ENCODE measurements around the gene HLA-DOA. TPM values are rescaled to one million over a fixed set of nuclear protein-coding genes. Genes with fewer than 3 reads are reported as not detected.
A peak's percentile ranks its signal among the peaks of the same experiment; 100 is the strongest.

Gene HLA-DOA
- total and polyA plus RNA-seq, 3 experiments from 2014 or later = 6.7 to 12.0 (median 6.9) TPM

- no peaks in the 10 kb centered on the region for H3K36me3 Mint-ChIP-seq
- no peaks in the 10 kb centered on the region for H3K27me3 ChIP-seq (ENCODE audit: insufficient read depth, low read length, poor library complexity, severe bottlenecking)
- no peaks in the 10 kb centered on the region for H3K4me1 Mint-ChIP-seq
- H3K4me1 ChIP-seq (ENCODE audit: insufficient read depth, low read length) = no peaks in the 10 kb centered on the region
- H3K27ac Mint-ChIP-seq = no peak overlapping the region
- H3K4me3 Mint-ChIP-seq = no peak overlapping the region
- no peak overlapping the region for H3K4me3 ChIP-seq (ENCODE audit: low read length)
- DNase-seq = no peak
- H3K9me3 Mint-ChIP-seq = no peaks in the 10 kb centered on the region
- POLR2A ChIA-PET = no interaction called here
- no peak overlapping the region for H3K27ac ChIP-seq (ENCODE audit: low read depth, low read length)
- CTCF ChIA-PET = interaction anchor here (1.1 kb wide), 1 partner anchor 59 kb away, joined by 4 read pairs; no protein-coding TSS in a partner anchor
- peaks cover 3 to 19% of the 10 kb centered on the region in 2 donors for H3K27me3 Mint-ChIP-seq
- no peaks in the 10 kb centered on the region for H3K9me3 ChIP-seq (ENCODE audit: low read length)
- no peaks in the 10 kb centered on the region for H3K36me3 ChIP-seq (ENCODE audit: insufficient read depth, low read length)
Measured at GRCh38 chr6:32991972-32992371, 17.4 kb downstream of the HLA-DOA start.

GRCh38 chr6:32989368-32989767 lies 20.0 kb downstream of the HLA-DOA start:
- H3K4me3 ChIP-seq (ENCODE audit: low read length) = no peak overlapping the region
- CTCF ChIA-PET = interaction anchor here (1.5 to 9.6 kb wide), 3 partner anchors 35 to 104 kb away, joined by 3 to 162 read pairs (median 161); partner anchors contain the start of gene HLA-DMA
- peak overlapping the region in 3 of 8 donors; percentile 53 to 72 (median 58) for H3K27ac Mint-ChIP-seq
- H3K27me3 Mint-ChIP-seq = peaks cover 1 to 7% of the 10 kb centered on the region in 2 donors
- H3K9me3 Mint-ChIP-seq = no peaks in the 10 kb centered on the region
- no peaks in the 10 kb centered on the region for H3K36me3 ChIP-seq (ENCODE audit: insufficient read depth, low read length)
- H3K27me3 ChIP-seq (ENCODE audit: insufficient read depth, low read length, poor library complexity, severe bottlenecking) = no peaks in the 10 kb centered on the region
- no peak for DNase-seq
- POLR2A ChIA-PET = interaction anchor here (1.2 kb wide), 1 partner anchor 22 kb away, joined by 3 read pairs; no protein-coding TSS in a partner anchor
- H3K4me1 Mint-ChIP-seq = peaks cover 4 to 5% (median 5%) of the 10 kb centered on the region in 3 donors
- H3K27ac ChIP-seq (ENCODE audit: low read depth, low read length) = no peak overlapping the region
- no peak overlapping the region for H3K4me3 Mint-ChIP-seq
- no peaks in the 10 kb centered on the region for H3K36me3 Mint-ChIP-seq
- peaks cover 6% of the 10 kb centered on the region for H3K4me1 ChIP-seq (ENCODE audit: insufficient read depth, low read length)
- no peaks in the 10 kb centered on the region for H3K9me3 ChIP-seq (ENCODE audit: low read length)

DNA sequence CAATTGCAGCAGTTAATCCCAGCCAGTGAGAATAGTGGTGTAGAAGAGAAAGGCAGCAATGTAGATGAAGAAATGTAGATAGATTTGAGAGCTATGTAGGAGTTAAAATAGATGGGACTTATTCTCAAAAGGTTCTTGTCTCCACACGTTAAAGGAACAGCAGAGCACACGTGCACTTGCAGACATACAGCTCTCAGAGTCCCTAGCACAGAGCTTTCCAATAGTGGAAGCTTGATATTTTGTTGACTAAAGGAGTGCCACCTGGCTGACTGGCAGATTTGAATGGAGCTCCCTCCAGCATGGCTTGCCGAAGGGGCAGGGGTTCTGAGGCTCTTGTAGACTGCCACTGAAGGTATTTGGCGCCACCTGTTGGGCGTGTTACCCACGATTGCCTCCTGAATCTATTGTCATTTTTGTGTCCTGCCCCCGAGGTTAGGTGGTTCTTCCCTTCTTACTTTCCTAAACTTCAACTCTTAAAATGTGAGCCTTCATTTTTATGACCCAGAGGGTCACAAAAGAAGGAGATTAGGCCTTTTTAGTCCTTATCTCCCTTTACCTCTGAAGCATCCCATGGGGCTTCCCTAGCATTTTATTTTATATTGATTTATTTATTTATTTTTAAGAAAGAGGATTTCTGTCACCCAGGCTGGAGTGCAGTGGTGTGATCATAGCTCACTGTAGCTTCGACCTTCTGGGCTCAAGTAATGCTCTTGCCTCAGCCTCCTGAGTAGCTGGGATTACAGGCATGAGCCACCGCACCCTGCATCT lies 24.6 kb downstream of the HLA-DOA start:
- H3K27me3 ChIP-seq (ENCODE audit: insufficient read depth, low read length, poor library complexity, severe bottlenecking) = no peaks in the 10 kb centered on the region
- peak overlapping the region; percentile 15 to 90 (median 46) for H3K27ac Mint-ChIP-seq
- peak; percentile 77 to 93 (median 83) for DNase-seq
- H3K36me3 ChIP-seq (ENCODE audit: insufficient read depth, low read length) = peaks cover 21% of the 10 kb centered on the region
- H3K4me3 ChIP-seq (ENCODE audit: low read length) = no peak overlapping the region
- no peak overlapping the region for H3K27ac ChIP-seq (ENCODE audit: low read depth, low read length)
- POLR2A ChIA-PET = interaction anchor here (0.8 to 3.9 kb wide), 11 partner anchors 10 to 127 kb away, joined by 3 to 62 read pairs (median 3); no protein-coding TSS in a partner anchor
- CTCF ChIA-PET = interaction anchor here (0.7 to 9.6 kb wide), 42 partner anchors 9 to 264 kb away, joined by 3 to 248 read pairs (median 6); partner anchors contain the start of genes BRD2, HLA-DMA, HLA-DMB and HLA-DPB1
- peaks cover 11 to 35% (median 29%) of the 10 kb centered on the region in 3 donors for H3K4me1 Mint-ChIP-seq
- peaks cover 11% of the 10 kb centered on the region for H3K4me1 ChIP-seq (ENCODE audit: insufficient read depth, low read length)
- no peaks in the 10 kb centered on the region for H3K9me3 Mint-ChIP-seq
- no peaks in the 10 kb centered on the region for H3K9me3 ChIP-seq (ENCODE audit: low read length)
- no peaks in the 10 kb centered on the region for H3K27me3 Mint-ChIP-seq
- H3K4me3 Mint-ChIP-seq = no peak overlapping the region
- peaks cover 0 to 25% (median 5%) of the 10 kb centered on the region in 3 donors for H3K36me3 Mint-ChIP-seq

DNA sequence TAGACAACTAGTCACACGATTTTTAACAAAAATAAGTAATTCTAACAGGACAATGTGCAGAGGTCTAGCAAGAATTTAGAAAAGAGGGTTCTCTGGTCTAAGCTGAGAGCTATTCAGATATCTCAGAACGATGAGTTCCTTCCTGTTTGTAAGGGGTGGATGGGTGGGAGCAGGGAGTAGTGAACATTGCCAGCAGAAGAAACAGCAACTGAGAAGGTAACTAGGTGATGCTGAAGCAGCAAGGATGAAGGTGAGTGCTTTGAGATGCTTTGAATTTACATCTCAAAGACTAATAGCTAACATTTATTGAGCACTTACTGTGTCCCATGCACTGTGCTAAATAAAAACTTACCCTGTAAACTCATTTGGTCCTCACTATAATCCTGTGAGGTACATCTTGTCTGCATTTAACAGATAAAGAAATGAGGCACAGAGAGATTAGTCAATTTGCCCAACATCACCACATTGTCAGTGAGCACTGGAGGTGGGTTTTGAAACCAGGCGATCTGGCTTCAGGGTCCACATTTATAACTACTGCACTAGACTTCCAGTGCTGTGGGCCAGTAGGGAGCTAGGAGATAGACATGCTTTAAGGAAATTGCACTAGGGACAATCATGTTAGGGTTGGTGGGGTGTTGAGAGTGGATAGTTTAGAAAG lies 25.3 kb downstream of the HLA-DOA start:
- CTCF ChIA-PET = interaction anchor here (0.7 to 9.6 kb wide), 43 partner anchors 9 to 264 kb away, joined by 3 to 248 read pairs (median 6); partner anchors contain the start of genes BRD2, HLA-DMA, HLA-DMB and HLA-DPB1
- DNase-seq = no peak
- Histone ChIP-seq H3K4me1 (ENCODE audit: insufficient read depth, low read length) (peaks cover 11% of the 10 kb centered on the region), H3K27me3 (ENCODE audit: insufficient read depth, low read length, poor library complexity, severe bottlenecking) (no peaks in the 10 kb centered on the region), H3K27ac (ENCODE audit: low read depth, low read length) (no peak overlapping the region), H3K36me3 (ENCODE audit: insufficient read depth, low read length) (peaks cover 28% of the 10 kb centered on the region), H3K9me3 (ENCODE audit: low read length) (no peaks in the 10 kb centered on the region), H3K4me3 (ENCODE audit: low read length) (no peak overlapping the region)
- no peak overlapping the region for H3K4me3 Mint-ChIP-seq
- POLR2A ChIA-PET = interaction anchor here (0.8 to 3.9 kb wide), 11 partner anchors 9 to 127 kb away, joined by 3 to 62 read pairs (median 3); no protein-coding TSS in a partner anchor
- peaks cover 13 to 40% (median 33%) of the 10 kb centered on the region in 3 donors for H3K4me1 Mint-ChIP-seq
- H3K27ac Mint-ChIP-seq = peak overlapping the region; percentile 15 to 90 (median 70)
- H3K9me3 Mint-ChIP-seq = no peaks in the 10 kb centered on the region
- no peaks in the 10 kb centered on the region for H3K27me3 Mint-ChIP-seq
- peaks cover 0 to 32% (median 5%) of the 10 kb centered on the region in 3 donors for H3K36me3 Mint-ChIP-seq

- ChIA-PET POLR2A (interaction anchor here (1.2 to 3.9 kb wide), 3 partner anchors 11 to 49 kb away, joined by 3 to 62 read pairs (median 13); no protein-coding TSS in a partner anchor), CTCF (interaction anchor here (0.8 to 9.6 kb wide), 13 partner anchors 15 to 145 kb away, joined by 3 to 248 read pairs (median 21); partner anchors contain the start of genes BRD2, HLA-DMA, HLA-DMB and TAP1)
- Mint-ChIP-seq H3K27ac (peak overlapping the region; percentile 6 to 91 (median 70)), H3K4me3 (no peak overlapping the region), H3K4me1 (peaks cover 15 to 46% (median 33%) of the 10 kb centered on the region in 3 donors), H3K27me3 (no peaks in the 10 kb centered on the region), H3K36me3 (peaks cover 0 to 39% (median 6%) of the 10 kb centered on the region in 3 donors), H3K9me3 (no peaks in the 10 kb centered on the region)
- Histone ChIP-seq H3K36me3 (ENCODE audit: insufficient read depth, low read length) (peaks cover 34% of the 10 kb centered on the region), H3K27ac (ENCODE audit: low read depth, low read length) (no peak overlapping the region), H3K27me3 (ENCODE audit: insufficient read depth, low read length, poor library complexity, severe bottlenecking) (no peaks in the 10 kb centered on the region), H3K4me1 (ENCODE audit: insufficient read depth, low read length) (peaks cover 13% of the 10 kb centered on the region), H3K4me3 (ENCODE audit: low read length) (no peak overlapping the region), H3K9me3 (ENCODE audit: low read length) (no peaks in the 10 kb centered on the region)
- DNase-seq = no peak
Measured at GRCh38 chr6:32983493-32983848, 25.9 kb downstream of the HLA-DOA start.

DNA sequence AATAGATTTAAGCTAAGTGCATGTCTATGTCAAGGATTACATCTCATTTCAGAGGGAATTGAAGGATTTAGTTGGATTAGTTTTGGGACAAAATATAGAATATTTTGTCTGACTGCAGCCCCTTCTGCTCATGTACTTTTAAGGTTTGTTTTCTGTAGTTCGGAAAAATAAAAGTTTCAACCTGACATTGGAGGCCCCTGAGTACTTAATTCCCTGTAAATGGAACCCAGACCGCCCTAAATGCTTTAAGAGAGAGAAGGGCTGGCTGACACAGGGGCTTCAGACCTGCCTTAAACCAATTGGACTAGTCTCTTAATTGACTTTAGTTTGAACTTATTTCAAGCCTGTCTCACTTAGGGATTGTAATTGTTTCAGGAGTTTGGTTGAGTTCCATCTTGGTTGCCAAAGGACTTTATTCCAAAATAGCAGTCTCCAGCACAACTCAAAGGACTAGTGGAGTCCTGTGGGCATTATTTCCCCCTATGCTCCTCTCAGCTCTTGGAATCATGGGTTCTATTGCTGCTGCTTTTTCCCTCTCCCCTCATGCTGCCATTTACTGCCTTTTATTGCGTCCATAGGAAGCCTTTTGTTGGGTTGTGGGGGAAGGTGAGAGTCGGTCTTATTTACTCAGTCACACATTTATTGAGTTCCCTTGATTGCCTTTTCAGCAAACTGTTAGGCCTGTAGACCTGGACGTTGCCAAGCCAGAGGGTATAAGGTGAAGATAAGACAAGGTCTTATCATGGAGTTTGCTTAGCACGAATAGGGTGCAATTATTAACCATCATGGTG lies 26.5 kb downstream of the HLA-DOA start:
- H3K9me3 ChIP-seq (ENCODE audit: low read length) = no peaks in the 10 kb centered on the region
- peaks cover 18% of the 10 kb centered on the region for H3K4me1 ChIP-seq (ENCODE audit: insufficient read depth, low read length)
- peaks cover 3 to 44% (median 7%) of the 10 kb centered on the region in 3 donors for H3K36me3 Mint-ChIP-seq
- H3K4me3 Mint-ChIP-seq = no peak overlapping the region
- ChIA-PET CTCF (interaction anchor here (1.2 to 9.6 kb wide), 9 partner anchors 14 to 144 kb away, joined by 4 to 248 read pairs (median 63); partner anchors contain the start of genes BRD2, HLA-DMA, HLA-DMB and TAP2), POLR2A (interaction anchor here (0.6 to 3.9 kb wide), 4 partner anchors 11 to 41 kb away, joined by 4 to 62 read pairs (median 24); no protein-coding TSS in a partner anchor)
- peaks cover 40% of the 10 kb centered on the region for H3K36me3 ChIP-seq (ENCODE audit: insufficient read depth, low read length)
- no peak for DNase-seq
- no peaks in the 10 kb centered on the region for H3K27me3 Mint-ChIP-seq
- H3K27ac Mint-ChIP-seq = peak overlapping the region; percentile 4 to 74 (median 55)
- H3K4me1 Mint-ChIP-seq = peaks cover 20 to 52% (median 37%) of the 10 kb centered on the region in 3 donors
- no peak overlapping the region for H3K27ac ChIP-seq (ENCODE audit: low read depth, low read length)
- H3K9me3 Mint-ChIP-seq = no peaks in the 10 kb centered on the region
- H3K27me3 ChIP-seq (ENCODE audit: insufficient read depth, low read length, poor library complexity, severe bottlenecking) = no peaks in the 10 kb centered on the region
- no peak overlapping the region for H3K4me3 ChIP-seq (ENCODE audit: low read length)

DNA sequence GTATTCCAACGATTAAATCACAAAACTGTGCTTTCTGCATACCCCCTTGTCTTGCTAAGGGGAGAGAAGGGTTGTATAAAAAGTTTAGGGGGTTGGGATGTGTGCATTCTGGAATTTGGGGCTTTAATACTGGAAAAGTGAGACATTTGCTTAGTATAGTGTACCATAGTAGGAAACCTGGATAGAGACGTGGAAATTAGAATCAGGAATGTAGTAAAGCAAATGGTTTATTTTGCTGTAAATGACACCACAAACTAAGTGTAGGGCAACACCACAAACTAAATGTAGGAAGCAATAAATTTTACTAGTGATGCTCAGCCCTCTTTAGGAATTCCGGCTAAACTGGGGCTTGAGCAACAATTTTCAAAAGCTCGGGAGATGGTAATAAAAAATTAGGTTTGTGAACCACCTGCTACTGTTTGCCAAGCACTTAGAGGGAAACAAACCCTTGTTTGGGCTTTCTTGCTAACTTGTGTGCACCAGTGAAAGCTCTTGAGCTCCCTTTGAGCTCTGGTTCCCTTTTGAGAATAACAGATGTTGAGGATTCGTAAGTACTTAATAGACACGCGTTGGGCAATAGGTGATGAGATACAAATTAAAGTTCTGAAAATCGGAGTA lies 27.2 kb downstream of the HLA-DOA start:
- no peak for DNase-seq
- no peaks in the 10 kb centered on the region for H3K9me3 Mint-ChIP-seq
- H3K4me3 ChIP-seq (ENCODE audit: low read length) = no peak overlapping the region
- peaks cover 24% of the 10 kb centered on the region for H3K4me1 ChIP-seq (ENCODE audit: insufficient read depth, low read length)
- no peaks in the 10 kb centered on the region for H3K27me3 Mint-ChIP-seq
- H3K36me3 Mint-ChIP-seq = peaks cover 7 to 51% (median 14%) of the 10 kb centered on the region in 3 donors
- H3K36me3 ChIP-seq (ENCODE audit: insufficient read depth, low read length) = peaks cover 47% of the 10 kb centered on the region
- POLR2A ChIA-PET = interaction anchor here (0.6 to 3.8 kb wide), 5 partner anchors 10 to 254 kb away, joined by 3 to 43 read pairs (median 4); no protein-coding TSS in a partner anchor
- H3K27me3 ChIP-seq (ENCODE audit: insufficient read depth, low read length, poor library complexity, severe bottlenecking) = no peaks in the 10 kb centered on the region
- no peak overlapping the region for H3K27ac ChIP-seq (ENCODE audit: low read depth, low read length)
- H3K9me3 ChIP-seq (ENCODE audit: low read length) = no peaks in the 10 kb centered on the region
- CTCF ChIA-PET = interaction anchor here (0.6 to 9.6 kb wide), 6 partner anchors 14 to 143 kb away, joined by 3 to 248 read pairs (median 10); partner anchors contain the start of genes BRD2, HLA-DMA and TAP2
- H3K27ac Mint-ChIP-seq = peak overlapping the region; percentile 7 to 89 (median 66)
- H3K4me1 Mint-ChIP-seq = peaks cover 27 to 59% (median 44%) of the 10 kb centered on the region in 3 donors
- no peak overlapping the region for H3K4me3 Mint-ChIP-seq
